Measurements from ENCODE around the gene SCCPDH.

SCCPDH gene

GRCh38 chr1:246786606-246787238 is 62.5 kb downstream of the SCCPDH start:
- H3K4me3 ChIP-seq (ENCODE audit: low read depth, low read length), result no peak overlapping the region
- no peak for DNase-seq (ENCODE audit: low read depth)
- no peak for TF ChIP-seq CTCF (IDR thresholded peaks at IDR 0.05; ENCODE audit: low read depth, low read length, missing control alignments)

- TF ChIP-seq CTCF (IDR thresholded peaks at IDR 0.05; ENCODE audit: low read depth, low read length, missing control alignments), result no peak
- no peak for DNase-seq (ENCODE audit: low read depth)
- H3K4me3 ChIP-seq (ENCODE audit: low read depth, low read length), result no peak overlapping the region
These were observed 63.7 kb downstream of the SCCPDH start for GRCh38 chr1:246787781-246788513.

- DNase-seq (ENCODE audit: low read depth), result no peak
- TF ChIP-seq CTCF (IDR thresholded peaks at IDR 0.05; ENCODE audit: low read depth, low read length, missing control alignments), result no peak
- no peak overlapping the region for H3K4me3 ChIP-seq (ENCODE audit: low read depth, low read length)
These were observed 64.7 kb downstream of the SCCPDH start for GRCh38 chr1:246788895-246789338.

GRCh38 chr1:246789454-246790339 is 65.5 kb downstream of the SCCPDH start:
- no peak for TF ChIP-seq CTCF (IDR thresholded peaks at IDR 0.05; ENCODE audit: low read depth, low read length, missing control alignments)
- H3K4me3 ChIP-seq (ENCODE audit: low read depth, low read length), result no peak overlapping the region
- no peak for DNase-seq (ENCODE audit: low read depth)

GRCh38 chr1:246790364-246790763 is 66.2 kb downstream of the SCCPDH start:
- H3K4me3 ChIP-seq (ENCODE audit: low read depth, low read length), result no peak overlapping the region
- TF ChIP-seq CTCF (IDR thresholded peaks at IDR 0.05; ENCODE audit: low read depth, low read length, missing control alignments), result no peak
- no peak for DNase-seq (ENCODE audit: low read depth)

GRCh38 chr1:246790833-246791232 is 66.6 kb downstream of the SCCPDH start:
- H3K4me3 ChIP-seq (ENCODE audit: low read depth, low read length), result no peak overlapping the region
- TF ChIP-seq CTCF (IDR thresholded peaks at IDR 0.05; ENCODE audit: low read depth, low read length, missing control alignments), result no peak
- no peak for DNase-seq (ENCODE audit: low read depth)

Data from GM12864 (cell line).